ENCODE measurements around the gene LOXHD1.

GRCh38 chr18:46474487-46475389, 182.3 kb downstream of the LOXHD1 start:
- TF ChIP-seq CTCF (IDR thresholded peaks at IDR 0.05; ENCODE audit: borderline replicate concordance, extremely low read depth, low read length, poor library complexity, severe bottlenecking) (no peak), EZH2 (IDR thresholded peaks at IDR 0.05; ENCODE audit: borderline replicate concordance, low read depth, low read length, severe bottlenecking) (no peak)
